Fibroblast of peridontal ligament (primary cell): ENCODE results near the gene SLC39A12.

Source experiments
- DNase-seq: peaks from one replicate; pipeline ENCODE4 v3.0.0-alpha.2; 2010; ENCODE audit errors: extremely low read depth

Gene SLC39A12

DNA sequence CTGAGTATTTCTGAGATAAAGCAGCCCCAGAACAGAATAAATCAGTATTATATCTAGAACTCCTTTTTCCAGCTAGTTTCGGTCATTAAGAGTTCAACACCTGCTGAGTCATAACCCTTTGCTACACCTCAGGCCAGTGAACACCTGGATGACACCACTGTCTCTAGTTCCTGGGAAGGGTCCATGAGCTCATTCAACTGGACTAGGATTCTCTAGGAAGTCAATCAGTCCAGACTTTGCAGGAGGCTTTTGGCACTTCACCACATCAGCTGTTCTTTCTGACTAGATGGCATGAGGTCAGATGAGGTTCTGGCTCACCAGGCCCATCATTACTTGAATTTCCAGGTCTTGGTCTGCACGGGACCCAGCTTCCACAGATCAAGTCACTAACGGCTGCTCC is 11.7 kb downstream of the SLC39A12 start:
- no peak for DNase-seq

DNA sequence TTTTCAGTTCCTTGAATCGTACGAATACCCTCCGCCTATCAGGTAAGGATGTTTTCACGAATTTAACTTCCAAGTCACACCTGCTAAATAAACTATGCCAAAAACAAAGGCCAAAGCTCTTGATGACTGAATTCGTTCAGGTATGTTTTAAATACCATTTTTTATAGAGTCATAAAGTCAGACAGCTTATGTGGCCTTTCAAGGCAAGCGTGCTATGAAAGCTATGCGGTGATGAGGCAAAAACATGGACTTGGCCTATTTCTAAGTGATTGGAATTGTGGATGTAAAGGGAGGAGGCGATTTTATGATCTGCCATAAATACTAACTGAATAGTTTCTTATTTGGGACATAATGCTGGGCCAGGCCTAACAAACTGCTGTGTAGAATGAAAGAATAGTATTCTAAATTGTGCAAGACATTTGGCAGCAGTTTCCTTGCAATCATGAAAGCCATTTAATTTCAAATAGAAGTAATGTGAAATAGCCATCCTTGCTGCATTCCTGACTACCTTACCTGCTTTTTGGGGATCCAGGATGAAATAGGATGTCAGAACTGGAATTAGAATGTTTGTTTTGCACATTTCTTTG is 14.0 kb downstream of the SLC39A12 start:
- peak; percentile 32 for DNase-seq

DNA sequence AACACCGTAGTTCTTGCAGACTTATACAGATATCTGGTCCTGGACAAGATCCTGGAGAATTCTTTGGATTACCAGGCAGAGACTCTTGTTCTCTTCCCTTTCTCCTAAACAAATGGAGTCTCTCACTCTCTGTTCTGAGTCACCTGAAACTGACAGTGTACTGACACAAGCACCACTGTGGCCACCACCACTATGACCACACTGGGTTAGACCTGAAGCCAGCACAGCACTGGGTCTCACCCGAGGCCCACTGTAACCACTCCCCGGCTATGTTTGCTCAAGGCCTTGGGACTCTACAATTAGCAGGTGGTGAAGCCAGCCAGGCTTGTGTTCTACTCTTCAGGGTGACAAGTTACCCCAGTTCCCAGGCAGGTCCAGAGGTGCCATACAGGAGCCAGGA is 22.8 kb downstream of the SLC39A12 start:
- no peak for DNase-seq

DNA sequence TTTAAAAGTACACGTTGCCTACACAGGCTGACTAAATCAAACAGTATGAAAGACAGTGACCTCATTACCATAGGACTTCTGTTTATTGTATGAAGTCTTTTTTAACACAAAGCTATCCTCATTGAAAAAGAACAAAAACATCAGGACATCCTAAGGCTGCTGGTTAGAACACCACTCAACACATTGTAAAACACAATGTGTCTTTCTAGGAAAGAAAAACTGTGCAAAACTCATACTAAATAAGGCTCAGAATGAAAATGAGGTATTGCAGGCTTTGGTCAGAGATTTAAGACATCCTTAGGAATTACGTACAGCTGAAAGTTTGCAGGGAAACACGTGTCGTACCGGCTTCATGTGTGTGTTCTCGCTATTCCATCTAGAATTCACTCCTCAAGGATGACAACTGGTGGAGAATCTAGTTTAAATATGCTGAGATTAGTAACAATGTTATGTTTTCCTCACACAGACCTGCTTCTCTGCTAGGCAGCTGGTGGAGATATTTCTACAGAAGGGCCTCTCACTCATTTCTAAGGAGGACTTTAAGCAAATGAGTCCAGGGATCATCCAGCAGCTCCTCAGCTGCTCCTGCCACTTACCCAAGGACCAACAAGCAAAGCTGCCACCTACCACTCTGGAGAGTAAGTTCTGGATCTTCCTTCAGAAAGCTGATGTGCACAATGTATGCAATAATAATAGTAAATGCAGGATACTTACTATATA is 29.3 kb downstream of the SLC39A12 start:
- DNase-seq: peak; percentile 34

DNA sequence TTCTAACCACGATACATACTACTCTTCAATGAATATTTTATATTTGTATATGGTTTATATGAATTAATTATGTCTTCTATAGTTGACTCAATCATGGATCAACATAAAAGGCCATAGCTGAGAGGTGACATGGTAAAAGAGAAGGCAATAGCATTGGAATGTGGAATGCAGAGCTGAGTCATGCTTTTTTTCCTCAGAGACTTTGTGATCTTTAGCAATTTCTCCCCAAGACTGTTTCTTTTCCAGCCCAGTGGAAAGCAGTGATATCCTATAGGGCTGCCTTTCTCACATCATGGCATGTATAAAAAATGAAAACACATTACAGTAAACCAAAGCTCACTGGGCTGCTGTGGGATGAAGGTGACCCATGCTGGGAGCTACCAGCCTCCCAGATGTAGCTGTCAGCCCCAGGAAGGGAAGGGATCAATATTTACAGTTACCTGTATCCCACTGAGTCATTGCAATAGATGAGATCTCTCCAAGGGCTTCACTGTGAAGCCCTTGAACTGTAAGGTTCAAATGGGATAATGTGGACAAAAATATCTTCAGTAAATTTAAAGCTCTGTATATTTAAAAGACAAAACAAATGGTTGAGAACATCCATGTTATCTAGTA is 30.2 kb downstream of the SLC39A12 start:
- peak; percentile 95 for DNase-seq

DNA sequence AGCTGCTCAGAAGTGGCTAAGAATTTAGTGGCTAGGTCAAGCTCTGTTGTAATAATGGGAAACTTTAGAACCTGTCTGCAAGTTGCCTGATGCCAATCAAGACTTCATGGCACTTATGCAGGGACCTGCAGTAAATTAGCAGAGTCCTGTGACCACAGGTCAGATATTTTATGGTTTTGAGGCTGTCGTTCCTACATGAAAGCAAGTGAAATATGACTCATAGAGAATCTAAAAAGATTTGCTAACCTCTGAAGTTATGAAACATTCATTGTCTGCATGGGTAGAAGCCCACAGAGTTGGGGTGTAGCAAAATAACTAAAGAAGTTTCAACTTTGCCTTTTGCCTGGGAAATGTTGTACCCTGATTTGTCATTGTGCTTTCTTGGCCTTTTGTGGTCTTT is 32.3 kb downstream of the SLC39A12 start:
- peak; percentile 63 for DNase-seq

DNA sequence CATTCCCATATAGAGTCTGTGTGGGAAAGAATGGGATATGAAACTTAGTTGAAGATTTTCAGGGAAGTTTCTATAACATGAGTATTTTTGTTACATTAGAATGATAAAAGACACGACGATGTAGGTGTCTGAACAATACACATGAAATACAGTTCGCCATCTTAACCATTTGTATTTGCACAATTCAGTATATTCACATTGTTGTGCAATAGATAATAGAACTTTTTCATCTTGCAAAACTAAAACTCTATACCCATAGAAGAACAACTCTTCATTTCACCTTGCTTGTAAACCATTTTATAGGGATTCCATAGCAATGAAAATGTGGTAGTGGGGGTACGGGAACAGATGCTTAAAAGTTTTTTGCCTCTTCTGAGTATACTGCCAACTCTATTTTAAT is 32.8 kb downstream of the SLC39A12 start:
- DNase-seq: no peak

DNA sequence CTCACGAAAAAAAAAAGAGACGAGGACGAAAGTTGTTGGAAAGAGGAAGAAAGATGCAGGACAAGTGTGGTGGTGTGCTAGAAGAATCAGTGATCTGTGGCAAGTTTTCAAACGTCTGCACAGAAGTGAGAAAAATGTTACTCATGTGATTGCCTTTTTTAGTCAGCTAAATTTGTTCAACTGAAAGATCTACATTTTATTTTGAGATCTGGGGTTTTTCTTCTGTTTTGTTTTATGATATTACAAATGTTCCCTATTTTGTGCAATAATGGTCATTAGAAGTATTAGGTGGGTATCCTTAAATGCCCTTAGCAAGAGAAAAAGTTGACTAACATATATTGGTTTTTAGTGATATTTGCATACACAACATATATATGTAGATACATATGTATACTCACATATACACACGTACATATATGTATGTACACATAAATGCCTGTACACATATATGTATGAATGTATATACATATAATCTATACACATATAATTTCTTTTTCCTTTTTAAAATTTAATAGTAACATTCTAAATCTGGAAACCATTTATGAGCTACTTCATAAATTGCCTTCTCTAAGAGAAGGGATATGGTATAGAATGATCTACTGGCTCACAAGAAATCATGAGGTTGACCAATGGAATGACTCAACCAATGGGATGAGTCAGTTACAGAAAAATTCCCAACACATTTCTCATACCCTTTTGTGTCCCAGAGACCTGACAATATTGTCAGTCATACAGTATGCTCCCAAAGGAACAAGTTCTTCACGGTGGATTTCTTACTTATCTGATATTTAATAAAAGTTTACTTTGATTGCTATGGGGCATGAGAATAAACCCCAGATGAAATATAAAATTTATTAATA is 38.4 kb downstream of the SLC39A12 start:
- peak; percentile 82 for DNase-seq

DNA sequence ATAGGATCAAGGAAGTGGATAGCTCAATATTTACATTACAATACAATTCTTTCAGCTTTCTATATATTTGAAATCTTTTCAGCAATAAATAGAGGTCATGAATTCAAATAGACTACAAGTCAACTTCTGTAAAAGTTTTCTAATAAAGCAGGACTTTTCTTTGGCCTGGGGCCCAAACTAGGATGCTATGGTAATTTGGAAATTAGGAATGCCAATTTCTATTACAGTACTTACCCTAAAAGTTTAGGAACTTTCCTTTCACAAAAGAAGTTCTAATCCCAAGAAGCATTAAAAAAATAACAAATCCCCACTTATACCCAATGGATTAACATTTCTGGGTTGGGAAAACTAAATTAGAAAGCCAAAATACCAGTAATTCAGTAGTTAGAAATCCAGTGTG is 40.5 kb downstream of the SLC39A12 start:
- DNase-seq: no peak

DNA sequence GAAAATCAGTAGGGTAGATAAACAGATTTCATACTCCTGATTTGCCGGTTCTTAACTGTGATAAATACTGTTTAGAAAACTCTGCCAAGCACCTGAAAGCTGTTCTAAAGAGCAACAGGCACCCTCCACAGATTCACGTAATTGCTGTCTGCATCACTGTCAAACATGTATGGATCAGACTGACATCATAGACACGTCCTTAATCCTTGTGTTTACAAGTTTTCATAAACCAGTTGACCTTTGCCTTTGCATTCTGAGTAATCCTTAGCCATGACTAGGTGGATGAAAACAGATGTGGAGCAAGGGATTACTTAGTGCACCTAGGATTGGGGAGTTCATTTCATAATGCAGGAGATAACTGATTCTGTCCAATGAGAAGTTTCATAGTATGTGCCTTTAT is 41.6 kb downstream of the SLC39A12 start:
- DNase-seq: peak; percentile 60

DNA sequence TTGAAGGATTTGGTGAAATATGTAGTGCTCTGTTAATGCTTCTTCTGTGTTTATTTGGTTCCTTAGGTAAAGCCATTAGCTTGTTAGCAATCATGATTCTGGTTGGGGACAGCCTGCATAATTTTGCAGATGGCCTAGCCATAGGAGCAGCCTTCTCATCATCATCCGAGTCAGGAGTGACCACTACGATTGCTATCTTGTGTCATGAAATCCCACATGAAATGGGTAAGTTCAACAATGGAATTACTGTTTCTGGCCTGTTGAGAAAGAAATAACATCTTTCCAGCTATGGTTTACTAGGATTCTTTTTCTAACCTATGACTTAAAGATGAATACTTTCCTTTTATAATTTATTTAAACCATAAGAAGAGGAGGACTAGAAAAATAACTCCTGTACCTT is 48.9 kb downstream of the SLC39A12 start:
- peak; percentile 24 for DNase-seq

DNA sequence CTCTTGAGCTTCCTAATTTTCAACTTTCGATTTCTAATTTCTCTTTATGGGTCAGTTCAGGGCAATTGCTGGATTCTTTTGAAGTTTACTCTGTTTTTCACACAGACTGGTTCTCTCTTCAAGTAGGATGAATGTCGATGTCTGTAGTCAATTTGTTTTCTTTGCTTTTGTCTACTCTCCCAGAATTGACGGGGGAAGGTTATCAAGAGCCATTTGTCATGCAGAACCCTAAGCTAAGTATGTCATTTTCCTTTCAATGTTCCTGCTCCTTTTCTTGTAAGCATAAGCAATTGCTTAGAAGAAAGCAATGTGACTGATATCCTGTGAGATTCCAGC is 53.7 kb downstream of the SLC39A12 start:
- no peak for DNase-seq

DNA sequence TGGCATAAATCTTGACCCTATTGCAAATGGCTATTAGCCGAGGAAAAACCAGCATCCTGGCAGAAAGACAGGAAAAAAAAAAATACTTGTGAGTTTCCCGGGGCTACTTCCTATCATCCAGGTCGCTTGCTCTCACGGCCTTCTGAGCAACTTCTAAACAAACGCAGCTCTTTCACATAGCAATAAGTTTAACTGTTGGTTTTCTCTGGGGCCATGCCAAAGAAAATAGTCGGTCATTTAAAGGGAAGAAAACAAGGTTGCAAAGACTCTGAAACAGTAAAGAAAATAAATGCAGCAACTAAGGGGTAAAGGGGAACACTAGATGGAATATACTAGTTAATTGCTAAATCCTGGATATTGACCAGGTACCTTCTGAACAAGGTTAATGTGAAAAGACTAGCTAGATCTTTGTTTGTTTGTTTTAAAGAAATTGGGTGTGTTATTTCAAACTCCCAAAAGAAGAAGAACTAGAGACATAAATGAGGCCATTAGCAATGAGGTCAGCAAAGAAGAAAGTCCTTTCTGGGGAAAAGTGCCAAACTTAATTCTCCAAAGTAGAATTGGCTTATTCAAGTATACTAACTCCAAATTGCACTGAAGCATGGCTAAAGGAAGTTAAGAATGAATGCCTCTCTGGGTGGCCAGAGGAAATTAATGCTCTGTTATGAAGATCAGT is 54.2 kb downstream of the SLC39A12 start:
- DNase-seq: peak; percentile 79

DNA sequence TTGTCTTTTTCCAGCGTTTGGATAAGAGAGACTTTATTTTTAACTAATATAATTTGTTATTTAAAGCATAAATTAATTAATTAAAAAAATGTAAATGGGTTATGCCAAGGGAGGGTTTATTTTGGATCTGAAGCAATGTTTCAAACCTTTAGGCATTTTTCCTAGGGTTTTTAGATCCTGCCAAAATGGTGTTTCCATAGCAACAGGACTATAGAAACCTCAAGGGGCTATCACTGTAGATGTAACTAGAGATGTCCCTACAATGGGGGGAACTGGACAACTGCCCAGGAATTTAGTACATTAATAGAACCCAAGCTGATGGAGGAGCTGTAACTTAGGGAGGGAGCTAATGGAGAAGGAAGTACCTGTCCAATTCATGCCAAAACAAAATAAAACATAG is 57.3 kb downstream of the SLC39A12 start:
- DNase-seq: peak; percentile 40

DNA sequence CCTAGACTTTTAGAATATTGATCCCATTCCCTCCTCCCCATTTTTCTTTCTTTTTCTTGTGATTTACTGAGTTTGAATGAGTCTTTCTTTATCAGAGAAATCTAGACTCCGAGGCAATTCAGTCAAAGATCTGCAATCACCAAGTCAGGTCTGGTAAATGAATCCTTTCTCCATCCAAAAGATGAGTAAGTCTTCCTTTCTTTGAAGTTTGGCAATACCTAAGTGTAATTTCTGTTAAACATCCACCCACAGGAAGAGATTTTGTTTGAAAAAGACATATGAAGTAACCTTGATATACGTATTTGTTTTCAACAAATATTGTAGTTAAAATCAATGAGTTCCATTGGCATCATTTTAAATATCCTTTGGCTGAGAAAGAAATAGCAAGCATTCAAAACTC is 58.3 kb downstream of the SLC39A12 start:
- DNase-seq: peak; percentile 44

DNA sequence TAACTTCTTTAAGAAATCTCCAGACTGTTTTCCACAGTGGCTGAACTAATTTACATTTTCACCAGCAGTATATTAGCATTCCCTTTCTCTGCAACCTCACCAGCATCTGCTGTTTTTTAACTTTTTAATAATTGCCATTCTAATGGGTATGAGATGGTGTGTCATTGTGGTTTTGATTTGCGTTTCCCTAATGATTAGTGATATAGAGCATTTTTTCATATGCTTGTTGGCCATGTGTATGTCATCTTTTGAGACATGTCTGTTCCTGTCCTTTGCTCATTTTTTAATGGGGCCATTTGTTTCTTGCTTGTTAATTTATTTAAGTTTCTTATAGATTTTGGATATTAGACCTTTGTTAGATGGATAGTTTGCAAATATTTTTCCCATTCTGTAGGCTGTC is 68.8 kb downstream of the SLC39A12 start:
- DNase-seq: no peak

DNA sequence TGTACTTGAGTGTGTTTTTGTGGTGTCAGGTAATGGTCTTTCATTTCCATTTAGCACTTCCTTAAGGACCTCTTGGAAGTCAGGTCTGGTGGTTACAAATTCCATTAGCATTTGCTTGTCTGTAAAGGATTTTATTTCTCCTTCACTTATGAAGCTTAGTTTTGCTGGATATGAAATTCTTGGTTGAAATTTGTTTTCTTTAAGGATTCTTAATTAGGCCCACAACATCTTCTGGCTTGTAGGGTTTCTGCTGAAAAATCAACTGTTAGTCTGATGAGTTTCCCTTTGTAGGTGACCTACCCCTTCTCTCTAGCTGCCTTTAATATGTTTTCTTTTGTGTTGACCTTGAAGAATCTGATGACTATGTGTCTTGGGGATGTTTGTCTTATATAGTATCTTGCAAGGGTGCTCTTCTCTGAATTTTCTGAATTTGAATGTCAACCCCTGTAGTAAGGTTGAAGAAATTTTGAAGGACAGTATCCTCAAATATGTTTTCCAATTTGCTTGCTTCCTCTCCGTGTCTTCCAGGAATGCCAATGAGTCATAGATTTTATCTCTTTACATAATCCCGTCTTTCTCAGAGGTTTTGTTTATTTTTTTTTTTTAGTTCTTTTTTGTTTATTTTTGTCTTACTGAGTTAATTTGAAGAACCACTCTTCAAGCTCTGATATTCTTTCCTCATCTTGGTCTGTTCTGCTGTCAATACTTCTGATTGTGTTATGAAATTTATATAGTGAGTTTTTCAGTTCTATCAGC is 70.2 kb downstream of the SLC39A12 start:
- DNase-seq: no peak

DNA sequence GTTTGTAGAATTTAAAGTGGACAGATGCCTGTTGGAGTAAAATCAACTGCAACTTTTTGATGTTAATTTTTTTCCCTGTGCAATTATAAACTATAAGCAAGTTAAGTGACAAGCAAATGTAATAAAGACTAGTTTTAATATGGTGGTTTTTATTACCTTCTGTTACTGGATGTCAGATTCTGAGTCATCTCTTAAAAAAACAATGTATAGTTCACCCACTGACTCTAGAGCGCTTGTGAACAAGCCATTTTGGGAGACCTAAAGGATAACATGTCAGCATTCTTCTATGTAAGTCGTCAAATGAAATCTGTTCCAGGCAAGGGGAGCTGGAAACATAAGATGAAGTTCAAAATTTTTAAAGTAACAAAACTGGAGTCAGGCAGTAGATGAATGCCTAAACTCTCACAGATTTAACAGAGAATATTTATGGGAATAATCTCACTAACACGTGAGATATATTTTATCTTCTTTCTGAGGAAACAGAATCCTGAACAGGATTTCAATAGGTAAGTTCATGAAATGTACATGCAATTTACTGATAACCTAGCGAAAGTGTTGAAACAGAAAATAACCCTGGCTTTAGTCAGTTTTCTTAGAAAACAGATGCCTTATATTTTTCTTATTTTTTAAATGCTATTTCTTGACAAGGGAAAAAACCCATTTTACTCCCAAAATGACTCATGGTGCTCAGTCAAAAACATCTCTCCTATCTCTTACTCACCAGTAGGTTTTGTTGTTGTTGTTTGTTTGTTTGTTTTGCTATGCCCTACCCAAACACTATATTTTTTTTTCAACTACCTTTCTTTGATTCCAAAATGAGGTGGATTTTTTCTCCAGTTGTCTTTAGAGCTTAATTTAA is 91.7 kb downstream of the SLC39A12 start:
- peak; percentile 25 for DNase-seq

DNA sequence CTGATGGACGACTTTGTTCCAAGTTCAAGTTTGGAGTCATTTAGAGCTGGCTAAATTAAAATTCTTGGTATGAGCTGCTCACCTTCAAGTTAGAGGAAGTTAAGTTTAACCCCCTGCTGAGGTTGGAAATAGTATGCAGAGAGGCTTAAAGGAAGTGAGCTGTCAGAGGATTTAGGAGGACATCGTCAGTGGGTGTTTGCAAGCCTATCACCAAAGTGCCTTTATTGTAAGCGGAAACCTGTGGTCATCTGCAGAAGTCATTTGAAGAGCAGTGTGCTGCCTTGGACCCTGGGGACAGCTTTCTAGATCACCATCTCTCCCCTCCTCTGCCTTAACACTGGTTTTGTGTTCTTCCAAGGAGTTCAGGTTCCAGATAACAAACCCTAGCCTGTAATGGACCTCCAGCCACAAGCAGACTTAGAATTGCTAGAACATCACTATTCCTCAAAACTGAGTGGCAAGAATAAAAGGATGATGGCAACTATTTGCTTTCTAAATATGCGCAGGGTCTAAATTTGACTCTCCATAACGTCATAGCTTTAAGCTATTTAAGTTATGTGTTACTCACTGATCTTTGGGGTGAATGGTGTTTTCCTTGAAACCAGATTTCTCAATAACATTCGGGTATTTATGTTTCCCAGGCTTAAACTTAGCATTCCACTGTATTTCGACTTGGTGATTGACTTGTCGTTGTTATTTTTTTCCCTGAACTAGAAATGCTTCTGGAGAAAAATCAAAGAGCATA is 93.4 kb downstream of the SLC39A12 start:
- peak; percentile 91 for DNase-seq

DNA sequence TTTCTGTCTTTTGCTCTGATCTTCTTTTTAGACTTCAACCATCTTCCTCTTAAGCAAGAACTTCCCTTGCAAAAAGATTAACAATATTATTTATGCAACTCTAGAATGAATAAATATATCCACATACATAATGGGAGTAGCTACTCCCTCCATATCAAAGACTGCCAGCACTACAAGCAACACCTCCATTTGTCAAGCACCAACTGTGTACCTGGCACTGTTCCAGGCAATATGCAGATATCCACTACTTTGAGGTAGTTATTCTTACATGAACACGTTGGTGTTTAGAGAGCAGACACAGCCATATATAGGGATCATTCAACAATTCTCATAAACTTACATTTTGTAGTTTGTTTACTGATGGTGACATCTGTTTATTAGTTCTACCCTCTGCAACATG is 104.9 kb downstream of the SLC39A12 start:
- no peak for DNase-seq
